WTC11 (cell line): Measurements from ENCODE around the gene PTPRN2. TPM values are rescaled to one million over a fixed set of nuclear protein-coding genes. Genes with fewer than 3 reads are reported as not detected.

Experiments
- ATAC-seq: fragments of 200-7000 bp; cut with Tn5 transposase; 2 replicates; pipeline ENCODE4 v1.10.0; 2021; ENCODE audit warnings: mild to moderate bottlenecking, moderate library complexity
- CTCF ChIA-PET: fragments of 300-600 bp; sonication (Branson Sonifier 250); formaldehyde crosslinking; loops from one replicate; lab custom pipeline; 2021; ENCODE audit warnings: antibody characterized with exemption; lab: Charles Lee
- POLR2A ChIA-PET: fragments of 350-600 bp; sonication (Branson Sonifier 250); formaldehyde crosslinking; loops from one replicate; lab custom pipeline; 2021; ENCODE audit warnings: antibody characterized with exemption; lab: Charles Lee
- DNase-seq: peaks from one replicate; pipeline ENCODE4 v3.0.0; 2021; ENCODE audit warnings: low spot score
- H3K27ac Mint-ChIP-seq: 2 replicates; pipeline ENCODE4 v1.8.0; 2021; ENCODE audit warnings: mixed read lengths
- H3K27me3 Mint-ChIP-seq: 2 replicates; pipeline ENCODE4 v1.8.0; 2021; ENCODE audit warnings: low read depth, mild to moderate bottlenecking, moderate library complexity, mixed read lengths
- H3K36me3 Mint-ChIP-seq: 2 replicates; pipeline ENCODE4 v1.8.0; 2021; ENCODE audit warnings: mixed read lengths
- H3K4me1 Mint-ChIP-seq: 2 replicates; pipeline ENCODE4 v1.8.0; 2022; ENCODE audit warnings: mixed read lengths
- H3K4me3 Mint-ChIP-seq: 2 replicates; pipeline ENCODE4 v1.8.0; 2021; ENCODE audit warnings: mild to moderate bottlenecking, moderate library complexity, mixed read lengths
- H3K9me3 Mint-ChIP-seq: 2 replicates; pipeline ENCODE4 v1.8.0; 2021; ENCODE audit warnings: mixed read lengths
- CREM ChIP-seq: sonication (generic); formaldehyde crosslinking; IDR thresholded peaks from 2 replicates; pipeline ENCODE4 v1.8.1; 2022; ENCODE audit warnings: mild to moderate bottlenecking, missing genetic modification reagents, moderate library complexity
- CTCF ChIP-seq: fragments of 200-600 bp; IDR thresholded peaks from 2 replicates; pipeline ENCODE4 v1.8.0; 2022; ENCODE audit warnings: antibody characterized with exemption
- EMX1 ChIP-seq: fragments of 250-450 bp; sonication (Bioruptor Pico); IDR thresholded peaks from 2 replicates; pipeline ENCODE4 v1.8.0; 2021; ENCODE audit warnings: mild to moderate bottlenecking
- ESRRA ChIP-seq: sonication (generic); formaldehyde crosslinking; IDR thresholded peaks from 2 replicates; pipeline ENCODE4 v1.8.1; 2022; ENCODE audit warnings: mild to moderate bottlenecking, missing genetic modification reagents, borderline replicate concordance
- HMGA2 ChIP-seq: fragments of 250-450 bp; sonication (Bioruptor Pico); IDR thresholded peaks from 2 replicates; pipeline ENCODE4 v1.4.0; 2021; ENCODE audit warnings: mild to moderate bottlenecking, moderate library complexity
- HMGXB4 ChIP-seq: sonication (generic); formaldehyde crosslinking; IDR thresholded peaks from 2 replicates; pipeline ENCODE4 v1.8.1; 2023; ENCODE audit warnings: mild to moderate bottlenecking, moderate library complexity, missing genetic modification reagents
- JUN ChIP-seq: sonication (generic); formaldehyde crosslinking; IDR thresholded peaks from 2 replicates; pipeline ENCODE4 v1.8.0; 2023; ENCODE audit warnings: mild to moderate bottlenecking, missing genetic modification reagents
- PRRX2 ChIP-seq: fragments of 250-450 bp; sonication (Bioruptor Pico); IDR thresholded peaks from 2 replicates; pipeline ENCODE4 v1.8.0; 2021; ENCODE audit warnings: mild to moderate bottlenecking
- SP1 ChIP-seq: sonication (generic); formaldehyde crosslinking; conservative IDR thresholded peaks from 2 replicates; pipeline ENCODE4 v1.8.1; 2022; ENCODE audit warnings: missing genetic modification reagents
- STAT6 ChIP-seq: sonication (generic); formaldehyde crosslinking; conservative IDR thresholded peaks from 2 replicates; pipeline ENCODE4 v1.8.1; 2023; ENCODE audit warnings: mild to moderate bottlenecking, low read depth, missing genetic modification reagents, moderate library complexity
- TCF7 ChIP-seq: sonication (generic); formaldehyde crosslinking; IDR thresholded peaks from 2 replicates; pipeline ENCODE4 v1.8.0; 2022; ENCODE audit warnings: mild to moderate bottlenecking, low read depth, missing genetic modification reagents, moderate library complexity
- ZNF317 ChIP-seq: sonication (generic); formaldehyde crosslinking; IDR thresholded peaks from 2 replicates; pipeline ENCODE4 v1.8.1; 2023; ENCODE audit warnings: low read depth, mild to moderate bottlenecking, moderate library complexity, missing genetic modification reagents, borderline replicate concordance
- ZNF416 ChIP-seq: fragments of 250-450 bp; sonication (Bioruptor Pico); IDR thresholded peaks from 2 replicates; pipeline ENCODE4 v1.9.0; 2021; ENCODE audit warnings: mild to moderate bottlenecking, inconsistent platforms
- ZNF671 ChIP-seq: fragments of 250-450 bp; sonication (Bioruptor Pico); IDR thresholded peaks from 2 replicates; pipeline ENCODE4 v1.8.0; 2021; ENCODE audit warnings: mild to moderate bottlenecking
- total RNA-seq: library from RNA; stranded (reverse); gene quantifications from 3 replicates; pipeline ENCODE4 v1.2.3, GENCODE V29; 2021
- TF ChIP-seq, protein P1 (sequence below): sonication (generic); formaldehyde crosslinking; IDR thresholded peaks from 2 replicates; pipeline ENCODE4 v1.8.1; 2022; ENCODE audit warnings: low read depth, missing genetic modification reagents, borderline replicate concordance
- TF ChIP-seq, protein P2 (sequence below): sonication (generic); formaldehyde crosslinking; IDR thresholded peaks from 2 replicates; pipeline ENCODE4 v1.8.1; 2023; ENCODE audit warnings: mild to moderate bottlenecking, missing genetic modification reagents
- TF ChIP-seq, protein P3 (sequence below): fragments of 250-450 bp; sonication (Bioruptor Pico); IDR thresholded peaks from 2 replicates; pipeline ENCODE4 v1.8.0; 2021; ENCODE audit warnings: mild to moderate bottlenecking

Gene PTPRN2
- total RNA-seq, 1 experiment from 2014 or later: 4.7 TPM

DNA sequence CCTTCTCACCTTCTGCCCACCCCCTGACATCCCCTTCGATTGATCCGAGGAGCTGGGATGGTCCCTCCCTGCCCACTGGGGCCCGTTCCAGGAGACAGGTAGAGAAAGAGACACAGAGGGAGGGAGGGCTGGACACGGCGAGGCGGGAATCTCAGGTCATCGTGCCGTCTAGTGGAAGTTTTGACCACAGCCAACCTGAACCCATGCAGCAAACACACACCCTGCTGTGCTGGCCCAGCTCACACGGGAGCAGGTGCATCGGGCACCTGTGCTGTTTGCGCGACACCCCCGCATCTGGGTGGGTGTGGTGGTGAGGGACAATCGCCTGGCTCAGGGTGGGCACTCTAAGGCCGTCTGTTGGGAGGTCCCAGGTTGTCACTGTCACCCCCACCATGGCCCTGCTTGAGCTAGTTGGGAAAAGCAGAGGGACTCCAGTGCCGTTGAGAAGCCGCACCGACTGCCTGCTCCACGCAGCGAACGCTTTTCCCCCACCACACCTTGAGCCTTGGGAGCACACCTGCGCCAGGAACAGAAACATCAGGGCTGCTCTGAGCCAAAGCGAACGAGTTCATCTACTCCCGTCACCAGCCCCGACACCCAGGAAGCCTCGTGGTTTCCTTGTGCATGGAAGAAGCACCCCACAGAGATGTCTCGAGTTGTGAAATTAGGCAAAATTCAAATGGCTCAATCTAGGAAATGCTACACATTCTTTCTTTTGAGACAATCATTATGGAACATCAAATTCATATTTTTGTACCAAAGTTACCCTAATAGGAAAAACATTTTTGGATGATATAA lies 965.0 kb downstream of the PTPRN2 start (continued):
- TF ChIP-seq, protein P1, sequence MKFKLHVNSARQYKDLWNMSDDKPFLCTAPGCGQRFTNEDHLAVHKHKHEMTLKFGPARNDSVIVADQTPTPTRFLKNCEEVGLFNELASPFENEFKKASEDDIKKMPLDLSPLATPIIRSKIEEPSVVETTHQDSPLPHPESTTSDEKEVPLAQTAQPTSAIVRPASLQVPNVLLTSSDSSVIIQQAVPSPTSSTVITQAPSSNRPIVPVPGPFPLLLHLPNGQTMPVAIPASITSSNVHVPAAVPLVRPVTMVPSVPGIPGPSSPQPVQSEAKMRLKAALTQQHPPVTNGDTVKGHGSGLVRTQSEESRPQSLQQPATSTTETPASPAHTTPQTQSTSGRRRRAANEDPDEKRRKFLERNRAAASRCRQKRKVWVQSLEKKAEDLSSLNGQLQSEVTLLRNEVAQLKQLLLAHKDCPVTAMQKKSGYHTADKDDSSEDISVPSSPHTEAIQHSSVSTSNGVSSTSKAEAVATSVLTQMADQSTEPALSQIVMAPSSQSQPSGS (CRISPR knock-in tag): no peak
- TF ChIP-seq HMGXB4 (no peak), CREM (no peak), EMX1 (no peak)

- POLR2A ChIA-PET: no interaction called here
- H3K9me3 Mint-ChIP-seq: peaks cover 48% of the 10 kb centered on the region
- peaks cover 31% of the 10 kb centered on the region for H3K36me3 Mint-ChIP-seq
- H3K27me3 Mint-ChIP-seq: peaks cover 16% of the 10 kb centered on the region
- H3K27ac Mint-ChIP-seq: no peak overlapping the region
- TF ChIP-seq, protein P2, sequence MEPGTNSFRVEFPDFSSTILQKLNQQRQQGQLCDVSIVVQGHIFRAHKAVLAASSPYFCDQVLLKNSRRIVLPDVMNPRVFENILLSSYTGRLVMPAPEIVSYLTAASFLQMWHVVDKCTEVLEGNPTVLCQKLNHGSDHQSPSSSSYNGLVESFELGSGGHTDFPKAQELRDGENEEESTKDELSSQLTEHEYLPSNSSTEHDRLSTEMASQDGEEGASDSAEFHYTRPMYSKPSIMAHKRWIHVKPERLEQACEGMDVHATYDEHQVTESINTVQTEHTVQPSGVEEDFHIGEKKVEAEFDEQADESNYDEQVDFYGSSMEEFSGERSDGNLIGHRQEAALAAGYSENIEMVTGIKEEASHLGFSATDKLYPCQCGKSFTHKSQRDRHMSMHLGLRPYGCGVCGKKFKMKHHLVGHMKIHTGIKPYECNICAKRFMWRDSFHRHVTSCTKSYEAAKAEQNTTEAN: no peak
- no peak for TF ChIP-seq TCF7 (CRISPR knock-in tag)
- TF ChIP-seq CTCF: no peak
- TF ChIP-seq PRRX2 (CRISPR knock-in tag): no peak
- TF ChIP-seq HMGA2: no peak
- TF ChIP-seq, protein P3, sequence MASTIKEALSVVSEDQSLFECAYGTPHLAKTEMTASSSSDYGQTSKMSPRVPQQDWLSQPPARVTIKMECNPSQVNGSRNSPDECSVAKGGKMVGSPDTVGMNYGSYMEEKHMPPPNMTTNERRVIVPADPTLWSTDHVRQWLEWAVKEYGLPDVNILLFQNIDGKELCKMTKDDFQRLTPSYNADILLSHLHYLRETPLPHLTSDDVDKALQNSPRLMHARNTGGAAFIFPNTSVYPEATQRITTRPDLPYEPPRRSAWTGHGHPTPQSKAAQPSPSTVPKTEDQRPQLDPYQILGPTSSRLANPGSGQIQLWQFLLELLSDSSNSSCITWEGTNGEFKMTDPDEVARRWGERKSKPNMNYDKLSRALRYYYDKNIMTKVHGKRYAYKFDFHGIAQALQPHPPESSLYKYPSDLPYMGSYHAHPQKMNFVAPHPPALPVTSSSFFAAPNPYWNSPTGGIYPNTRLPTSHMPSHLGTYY (CRISPR knock-in tag): no peak
- TF ChIP-seq STAT6: no peak
- TF ChIP-seq ZNF416 (CRISPR knock-in tag): no peak
- TF ChIP-seq ZNF317 (CRISPR knock-in tag): no peak
- TF ChIP-seq ESRRA: no peak
- no peak for TF ChIP-seq HMGXB4
- TF ChIP-seq SP1 (CRISPR knock-in tag): no peak
- no peak for TF ChIP-seq ZNF671 (CRISPR knock-in tag)
- no peak for TF ChIP-seq JUN (CRISPR knock-in tag)
- CTCF ChIA-PET: no interaction called here
- no peak for ATAC-seq
- no peak overlapping the region for H3K4me3 Mint-ChIP-seq
- no peak for DNase-seq
- H3K4me1 Mint-ChIP-seq: no peaks in the 10 kb centered on the region
Measured at GRCh38 chr7:157622000-157622399, 965.6 kb downstream of the PTPRN2 start.
